Common myeloid progenitor, CD34-positive (primary cell): ENCODE results near the gene TMEM178B.

ENCODE experiments used
- CTCF ChIA-PET: fragments of 350-600 bp; sonication (Branson Sonifier 250); formaldehyde crosslinking; loops from one replicate; lab custom pipeline; 2021; ENCODE audit warnings: antibody characterized with exemption; lab: Charles Lee
- POLR2A ChIA-PET: fragments of 350-600 bp; sonication (Branson Sonifier 250); formaldehyde crosslinking; loops from one replicate; lab custom pipeline; 2021; ENCODE audit warnings: antibody characterized with exemption; lab: Charles Lee
- DNase-seq, 3 donors: peaks; one replicate each; pipeline versions ENCODE4 v3.0.0 to v3.0.0-alpha.2; 2013
- H3K27ac ChIP-seq, 2 experiments: 1 replicate in 1 of 2; 2 replicates in 1 of 2; pipeline ENCODE4 v1.7.0; 2013; ENCODE audit warnings: inconsistent platforms in 2 of 2, low read length in 2 of 2, mild to moderate bottlenecking in 2 of 2, low read depth in 1 of 2, moderate library complexity in 1 of 2; ENCODE audit not compliant: severe bottlenecking in 2 of 2, insufficient read depth in 1 of 2, poor library complexity in 1 of 2
- H3K27me3 ChIP-seq, 5 experiments: replicated peaks in 2 of 5; 1 replicate in 3 of 5; 2 replicates in 2 of 5; pipeline versions ENCODE4 v1.6.1 to v1.7.0; 2013; ENCODE audit warnings: low read length in 4 of 5, mild to moderate bottlenecking in 2 of 5, moderate library complexity in 2 of 5, inconsistent platforms in 1 of 5; ENCODE audit not compliant: insufficient read depth in 5 of 5, control insufficient read depth in 4 of 5
- H3K36me3 ChIP-seq, 4 experiments: 1 replicate in 2 of 4; 2 replicates in 2 of 4; pipeline versions ENCODE4 v1.6.1 to v1.7.0; 2013; ENCODE audit warnings: low read length in 3 of 4, control low read depth in 1 of 4, mild to moderate bottlenecking in 1 of 4; ENCODE audit not compliant: control insufficient read depth in 4 of 4, insufficient read depth in 4 of 4
- H3K4me1 ChIP-seq, 4 experiments: 1 replicate in 3 of 4; 2 replicates in 1 of 4; pipeline versions ENCODE4 v1.6.1 to v1.7.1; 2013; ENCODE audit warnings: low read length in 3 of 4, mild to moderate bottlenecking in 3 of 4, control low read depth in 1 of 4, inconsistent platforms in 1 of 4, moderate library complexity in 1 of 4; ENCODE audit not compliant: control insufficient read depth in 4 of 4, insufficient read depth in 4 of 4; ENCODE audit errors: control extremely low read depth in 1 of 4
- H3K4me3 ChIP-seq, 7 experiments: 1 replicate in 4 of 7; 2 replicates in 3 of 7; pipeline versions ENCODE4 v1.5.1 to v1.7.0; 2013; ENCODE audit warnings: mild to moderate bottlenecking in 7 of 7, low read length in 6 of 7, moderate library complexity in 6 of 7, inconsistent platforms in 2 of 7, low read depth in 2 of 7, control low read depth in 1 of 7; ENCODE audit not compliant: insufficient read depth in 4 of 7, control insufficient read depth in 1 of 7; ENCODE audit errors: extremely low read depth in 1 of 7
- H3K9me3 ChIP-seq, 5 experiments: 1 replicate in 4 of 5; 2 replicates in 1 of 5; pipeline versions ENCODE4 v1.6.1 to v1.7.1; 2013; ENCODE audit warnings: low read length in 4 of 5, mild to moderate bottlenecking in 2 of 5, inconsistent platforms in 1 of 5, low read depth in 1 of 5, moderate library complexity in 1 of 5; ENCODE audit not compliant: control insufficient read depth in 4 of 5, insufficient read depth in 2 of 5; ENCODE audit errors: control extremely low read depth in 1 of 5
- WGBS: methylation state at CpG from one replicate; pipeline ENCODE4 v1.1.5; 2013; ENCODE audit not compliant: insufficient coverage; 5-methylcytosine and 5-hydroxymethylcytosine counted together

Gene TMEM178B

DNA sequence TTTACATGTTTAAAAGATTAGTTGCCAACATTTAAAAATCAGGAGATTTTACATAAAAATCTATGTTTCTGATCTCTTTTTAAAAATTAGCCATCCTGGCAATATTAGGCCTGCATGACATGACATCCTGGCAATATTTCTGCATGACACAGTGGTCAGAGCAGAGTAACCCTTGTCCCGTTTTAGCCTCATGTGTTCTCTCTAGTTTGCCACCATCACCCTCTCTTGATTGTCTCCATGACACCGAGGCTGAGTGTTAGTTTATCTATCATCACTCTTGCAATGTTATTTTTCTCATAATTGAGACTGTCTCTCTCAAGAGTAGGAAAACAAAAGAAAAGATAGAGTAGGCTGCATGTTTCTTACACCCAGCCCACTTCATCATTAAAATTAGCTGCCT lies 287.6 kb downstream of the TMEM178B start:
- H3K27ac ChIP-seq, result no peak overlapping the region
- ChIA-PET CTCF (no interaction called here), POLR2A (no interaction called here)

DNA sequence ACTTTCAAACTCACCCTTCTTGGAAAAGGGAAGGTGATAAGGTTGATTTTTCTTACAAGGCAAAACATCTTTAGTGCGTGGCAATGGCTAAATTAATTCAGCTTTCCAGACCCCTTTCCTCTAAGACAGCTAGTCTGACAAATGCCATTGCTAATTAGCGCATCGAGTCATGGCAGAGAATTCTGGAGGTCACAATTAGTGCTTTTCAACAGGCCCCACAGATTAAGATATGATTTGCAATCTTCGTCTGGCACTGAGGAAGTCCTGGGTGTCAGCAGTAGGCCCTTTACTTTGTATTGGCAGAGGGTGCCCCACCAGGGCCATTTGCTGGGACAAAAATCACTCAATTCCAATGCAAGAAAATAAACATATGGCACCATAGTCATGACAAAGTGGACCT lies 288.1 kb downstream of the TMEM178B start:
- H3K4me1 ChIP-seq, result no peaks in the 10 kb centered on the region
- no peak for DNase-seq
- H3K36me3 ChIP-seq, result no peaks in the 10 kb centered on the region
- no peaks in the 10 kb centered on the region for H3K27me3 ChIP-seq
- WGBS, result 90% methylated on average over 4 of the region's 4 CpGs
- no peaks in the 10 kb centered on the region for H3K9me3 ChIP-seq
- ChIA-PET POLR2A (no interaction called here), CTCF (no interaction called here)
- H3K27ac ChIP-seq, result no peak overlapping the region
- no peak overlapping the region for H3K4me3 ChIP-seq

More for the DNA sequence above, 287.6 kb downstream of the TMEM178B start:
- peaks cover 0 to 2% (median 0%) of the 10 kb centered on the region in 5 experiments for H3K27me3 ChIP-seq
- no peaks in the 10 kb centered on the region for H3K36me3 ChIP-seq
- H3K4me3 ChIP-seq, result no peak overlapping the region
- H3K9me3 ChIP-seq, result no peaks in the 10 kb centered on the region
- DNase-seq, result no peak
- 91% methylated on average over 1 of the region's 2 CpGs for WGBS
- no peaks in the 10 kb centered on the region for H3K4me1 ChIP-seq

DNA sequence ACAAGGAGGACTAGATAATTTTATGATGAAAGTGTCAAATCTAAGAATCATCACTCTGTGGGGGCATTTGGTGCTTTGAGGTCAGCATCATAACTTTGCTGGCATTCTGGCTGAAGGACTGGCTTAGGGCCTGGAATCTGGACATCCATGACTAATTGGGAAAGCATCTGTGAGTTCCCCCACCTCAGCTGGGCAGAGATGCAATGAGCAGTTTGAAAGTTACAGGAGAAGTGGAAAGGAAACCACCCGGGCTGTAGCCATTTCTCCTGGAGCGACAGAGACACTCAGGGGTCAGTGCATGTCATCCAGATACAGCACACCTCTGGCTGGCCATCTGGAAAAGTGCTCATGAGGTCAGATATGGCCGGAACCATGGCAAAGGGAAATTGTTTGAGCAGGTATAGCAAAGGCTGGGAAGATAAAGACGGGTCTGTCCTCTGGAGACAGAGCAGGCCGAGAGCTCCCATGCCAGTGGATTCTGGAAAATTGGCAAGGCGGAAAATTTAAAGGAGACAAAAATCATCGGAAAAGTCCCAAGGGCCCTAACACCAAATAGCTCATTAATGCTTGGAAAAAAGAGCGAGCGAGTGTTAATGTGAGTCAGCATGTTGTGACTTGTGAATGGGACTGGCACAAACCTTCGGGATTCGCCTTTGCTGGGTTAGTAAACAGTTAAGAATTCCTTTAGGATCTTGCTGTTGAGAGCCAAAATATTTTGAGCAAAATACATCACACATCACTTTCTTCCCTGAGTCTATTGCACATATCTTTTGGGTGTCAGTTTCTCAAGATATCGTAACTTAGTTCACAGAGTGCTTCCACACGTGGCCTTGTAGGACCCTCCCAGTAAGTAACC lies 288.9 kb downstream of the TMEM178B start:
- Histone ChIP-seq H3K9me3 (no peaks in the 10 kb centered on the region), H3K4me1 (no peaks in the 10 kb centered on the region), H3K27ac (no peak overlapping the region), H3K36me3 (no peaks in the 10 kb centered on the region), H3K4me3 (no peak overlapping the region), H3K27me3 (no peaks in the 10 kb centered on the region)
- DNase-seq, result no peak
- POLR2A ChIA-PET, result no interaction called here
- CTCF ChIA-PET, result no interaction called here
- 96% methylated on average over 8 of the region's 13 CpGs for WGBS

DNA sequence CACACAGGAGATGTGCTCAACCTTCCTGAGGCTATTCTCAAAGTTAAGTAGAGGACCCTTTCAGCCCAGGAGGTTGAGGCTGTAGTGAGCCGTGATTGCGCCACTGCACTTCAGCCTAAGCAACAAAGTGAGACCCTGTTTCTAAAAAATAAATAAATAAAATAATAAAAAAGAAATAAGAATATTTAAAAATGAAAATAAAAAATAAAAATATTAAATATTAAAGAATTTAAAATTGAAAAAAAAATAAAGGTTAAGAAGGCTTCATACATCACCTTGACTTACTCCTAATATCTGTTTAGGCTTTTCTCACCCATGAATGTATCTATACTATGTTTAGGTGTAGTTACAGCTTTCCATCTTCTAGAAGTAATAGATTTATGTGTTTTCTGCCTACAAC lies 289.9 kb downstream of the TMEM178B start:
- Histone ChIP-seq H3K27me3 (no peaks in the 10 kb centered on the region), H3K9me3 (no peaks in the 10 kb centered on the region), H3K4me3 (no peak overlapping the region), H3K36me3 (no peaks in the 10 kb centered on the region), H3K27ac (no peak overlapping the region), H3K4me1 (no peaks in the 10 kb centered on the region)
- ChIA-PET POLR2A (no interaction called here), CTCF (no interaction called here)
- DNase-seq, result no peak
- WGBS, result no CpG with 5 or more reads among the region's 2 CpGs

DNA sequence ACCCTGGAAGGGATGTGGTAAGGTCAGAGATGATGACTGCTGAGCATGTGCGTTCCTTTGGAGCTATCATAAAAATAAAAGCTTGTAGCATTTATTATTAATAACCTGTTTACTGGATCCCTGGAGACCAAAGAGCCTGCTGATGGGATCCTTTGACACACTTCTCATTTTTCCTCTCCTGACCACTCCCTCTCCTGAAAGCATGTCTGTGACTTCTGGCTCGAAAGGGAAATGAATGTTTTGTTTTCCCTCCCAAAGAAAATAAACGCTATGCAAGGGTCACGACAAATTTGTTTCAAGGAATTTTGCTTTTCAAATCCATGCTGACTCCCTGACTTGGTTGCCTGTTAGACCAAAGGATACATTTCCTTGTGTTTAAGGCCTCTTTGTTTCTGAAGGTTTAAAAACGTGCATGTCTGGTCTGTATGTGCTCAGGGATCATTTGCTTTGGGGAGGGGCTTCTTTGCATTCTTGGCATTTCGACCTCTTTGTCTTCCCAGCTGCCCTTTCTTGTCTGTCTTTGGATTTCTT lies 292.3 kb downstream of the TMEM178B start:
- WGBS, result 70% methylated on average over 5 of the region's 6 CpGs

DNA sequence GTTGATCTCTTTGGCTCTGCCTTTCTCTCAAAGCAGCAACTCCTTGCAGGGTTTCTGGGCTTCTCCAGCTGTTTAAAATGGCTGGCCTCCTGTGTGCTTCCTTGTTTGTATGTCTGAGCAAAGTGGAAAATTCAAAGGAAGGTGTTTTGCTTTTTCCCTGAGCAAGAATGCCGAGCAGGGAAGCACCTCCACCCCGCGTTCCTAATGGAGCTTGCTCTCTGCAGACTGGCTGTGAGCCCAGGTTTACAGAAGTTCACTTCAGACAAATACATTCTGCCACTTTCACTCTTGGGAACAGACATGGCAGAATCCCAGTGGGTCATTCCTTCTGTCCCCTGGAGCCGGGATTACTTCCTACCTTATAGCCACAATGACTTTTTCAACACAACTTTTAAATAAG lies 295.6 kb downstream of the TMEM178B start:
- CTCF ChIA-PET, result no interaction called here
- Histone ChIP-seq H3K27ac (no peak overlapping the region), H3K4me1 (no peaks in the 10 kb centered on the region), H3K36me3 (no peaks in the 10 kb centered on the region), H3K4me3 (no peak overlapping the region), H3K9me3 (no peaks in the 10 kb centered on the region), H3K27me3 (peaks cover 0 to 2% (median 0%) of the 10 kb centered on the region in 5 experiments)
- DNase-seq, result no peak
- POLR2A ChIA-PET, result no interaction called here
- WGBS, result 95% methylated on average over 3 of the region's 4 CpGs

More for the DNA sequence above, 292.3 kb downstream of the TMEM178B start:
- no peaks in the 10 kb centered on the region for H3K27me3 ChIP-seq
- H3K9me3 ChIP-seq, result no peaks in the 10 kb centered on the region
- no peaks in the 10 kb centered on the region for H3K4me1 ChIP-seq
- no peaks in the 10 kb centered on the region for H3K36me3 ChIP-seq
- CTCF ChIA-PET, result no interaction called here
- POLR2A ChIA-PET, result no interaction called here
- no peak for DNase-seq
- H3K4me3 ChIP-seq, result no peak overlapping the region
- no peak overlapping the region for H3K27ac ChIP-seq

DNA sequence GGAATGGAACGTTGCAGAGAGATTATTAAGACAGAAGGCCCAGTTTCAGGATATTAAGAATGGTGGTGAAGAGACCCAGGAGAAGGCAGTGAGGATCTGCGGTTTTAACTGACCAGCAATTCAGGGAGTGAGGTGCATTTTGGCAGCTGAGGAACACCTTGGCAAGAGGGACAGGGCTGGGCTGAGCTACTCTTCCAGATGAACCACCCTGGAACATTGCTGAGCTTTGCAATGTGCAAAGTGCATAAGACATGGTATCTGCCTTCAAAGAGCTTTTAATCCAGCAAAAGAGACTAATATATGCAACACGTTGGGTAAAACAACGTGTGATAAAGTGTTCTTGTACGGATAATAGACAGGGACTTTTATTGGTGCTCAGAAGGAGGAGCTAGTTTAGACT lies 296.3 kb downstream of the TMEM178B start:
- ChIA-PET POLR2A (no interaction called here), CTCF (interaction anchor here (1.0 kb wide), 1 partner anchor 23 kb away, joined by 3 read pairs; no protein-coding TSS in a partner anchor)

More for the DNA sequence above, 296.3 kb downstream of the TMEM178B start:
- 93% methylated on average over 5 of the region's 5 CpGs for WGBS
- Histone ChIP-seq H3K36me3 (no peaks in the 10 kb centered on the region), H3K4me3 (no peak overlapping the region), H3K9me3 (no peaks in the 10 kb centered on the region), H3K27me3 (peaks cover 0 to 2% (median 0%) of the 10 kb centered on the region in 5 experiments), H3K27ac (no peak overlapping the region), H3K4me1 (no peaks in the 10 kb centered on the region)
- DNase-seq, result no peak
